ENCODE data around the gene WNT3A.

- TF ChIP-seq CTCF (IDR thresholded peaks at IDR 0.05; ENCODE audit: insufficient read depth, low read length) (no peak), GABPA (IDR thresholded peaks at IDR 0.05; ENCODE audit: low read depth) (no peak), REST (IDR thresholded peaks at IDR 0.05; ENCODE audit: insufficient replicate concordance, low read depth) (no peak)
These were observed 7.4 kb downstream of the WNT3A start for GRCh38 chr1:228013935-228014930.

All from HL-60 (cell line).